HG02763 (cell line): ENCODE measurements around the gene G6PD.
A peak's percentile ranks its signal among the peaks of the same experiment; 100 is the strongest.
"Not testable (repeated sequence)": the region's sequence is repeated elsewhere in the genome, so short reads cannot be mapped to it uniquely, and the experiment has no call there.

ENCODE experiments used
- ATAC-seq: cut with Tn5 transposase; IDR thresholded peaks from one replicate; pipeline ENCODE4 v1.9.1; 2021; ENCODE audit warnings: mild to moderate bottlenecking, moderate library complexity; ENCODE audit not compliant: unreplicated experiment

G6PD gene

DNA sequence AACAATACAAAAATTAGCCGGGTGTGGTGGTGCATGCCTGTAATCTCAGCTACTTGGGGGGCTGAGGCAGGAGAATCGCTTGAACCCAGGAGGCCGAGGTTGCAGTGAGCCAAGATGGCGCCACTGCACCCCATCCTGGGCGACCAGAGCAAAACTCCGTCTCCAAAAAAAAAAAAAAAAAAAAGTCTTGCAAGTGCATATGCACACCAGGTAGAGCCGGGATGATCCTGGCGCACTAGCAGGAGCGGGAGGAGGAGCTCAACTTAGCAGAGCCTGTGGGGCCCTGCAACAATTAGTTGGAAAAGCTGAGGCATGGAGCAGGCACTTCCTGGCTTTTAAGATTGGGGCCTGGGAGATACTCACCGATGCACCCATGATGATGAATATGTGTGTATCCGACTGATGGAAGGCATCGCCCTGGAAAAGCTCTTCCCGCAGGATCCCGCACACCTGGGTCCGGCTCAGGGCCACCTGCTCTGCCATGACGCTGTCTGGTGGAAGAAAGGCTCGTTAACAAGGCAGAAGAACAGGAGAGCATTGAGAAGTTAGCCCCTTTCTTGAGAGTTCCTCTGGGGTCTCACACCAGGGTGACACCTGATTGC is 872 bp downstream of the G6PD start:
- ATAC-seq = no peak

DNA sequence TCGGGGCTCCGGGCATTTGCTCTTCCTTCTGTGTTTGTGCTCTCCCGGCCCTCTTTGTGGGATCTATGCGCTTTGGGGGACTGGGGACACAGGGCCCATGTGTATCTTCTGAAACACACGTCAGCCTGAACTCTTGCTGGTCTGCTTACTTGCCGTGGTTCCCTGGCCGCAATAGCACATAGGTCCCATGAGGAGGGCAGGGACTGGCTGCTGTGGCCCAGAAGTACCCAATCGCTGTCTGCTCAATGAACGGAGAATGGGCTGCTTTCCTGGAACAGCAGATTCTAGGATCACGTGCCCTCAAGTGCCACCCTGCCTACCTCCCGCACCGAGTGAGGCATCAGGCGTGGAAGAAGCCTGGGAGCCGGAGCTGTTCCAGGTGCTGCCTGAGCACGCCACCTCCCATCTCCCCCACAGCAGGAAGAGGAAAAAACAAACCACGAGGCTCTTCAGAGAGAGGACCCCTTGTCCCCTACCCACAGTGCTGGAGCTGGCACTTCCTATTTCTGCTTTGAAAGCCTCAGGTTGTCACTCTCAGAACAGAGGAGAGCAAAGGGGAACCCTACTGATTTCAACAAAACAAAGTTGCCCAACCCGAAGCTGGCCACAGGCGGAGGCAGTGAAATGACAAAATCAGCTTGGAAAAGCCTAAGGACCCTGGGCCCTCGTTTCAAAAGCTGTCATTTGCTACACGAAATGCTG is 3.8 kb downstream of the G6PD start:
- no peak for ATAC-seq

DNA sequence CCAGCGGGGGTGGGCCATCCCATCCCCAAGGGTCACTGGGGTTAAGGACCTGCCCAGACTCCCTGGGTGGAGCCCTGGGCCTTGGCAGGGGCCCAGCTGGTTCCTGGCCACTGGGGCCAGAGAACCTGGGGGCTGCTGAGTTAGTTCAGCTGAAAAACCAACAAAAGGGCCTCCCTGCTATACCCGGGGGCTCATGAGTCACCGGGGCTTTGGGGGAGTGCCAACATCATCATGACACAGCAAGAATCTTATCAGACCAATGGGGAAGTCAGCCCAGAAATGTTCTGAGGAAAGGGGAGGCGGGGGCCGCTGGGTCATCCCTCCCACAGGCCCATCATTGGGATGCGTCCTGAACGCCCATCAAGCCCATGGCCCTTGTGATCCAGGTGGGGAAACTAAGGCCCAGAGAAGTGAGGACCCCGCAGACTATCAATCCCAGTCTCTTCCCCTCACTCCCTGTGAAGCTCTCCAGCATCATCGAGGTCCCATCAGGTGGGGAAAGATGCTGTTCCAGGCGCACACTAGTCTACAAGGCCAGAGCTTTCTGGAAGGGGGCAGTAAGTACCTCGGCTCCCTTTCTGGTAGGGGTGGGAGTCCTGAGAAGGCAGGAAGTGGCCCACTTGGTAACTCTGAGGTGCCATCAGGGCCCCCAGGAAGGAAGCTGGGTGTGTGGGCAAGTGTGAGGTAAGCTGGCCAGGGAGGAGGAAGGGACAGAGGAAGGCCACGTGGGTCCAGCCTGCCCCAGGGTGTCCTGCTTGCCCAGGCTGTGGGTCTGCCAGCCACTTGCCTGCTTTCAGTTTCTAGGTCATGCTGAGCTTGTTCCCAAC is 4.5 kb downstream of the G6PD start:
- no peak for ATAC-seq

DNA sequence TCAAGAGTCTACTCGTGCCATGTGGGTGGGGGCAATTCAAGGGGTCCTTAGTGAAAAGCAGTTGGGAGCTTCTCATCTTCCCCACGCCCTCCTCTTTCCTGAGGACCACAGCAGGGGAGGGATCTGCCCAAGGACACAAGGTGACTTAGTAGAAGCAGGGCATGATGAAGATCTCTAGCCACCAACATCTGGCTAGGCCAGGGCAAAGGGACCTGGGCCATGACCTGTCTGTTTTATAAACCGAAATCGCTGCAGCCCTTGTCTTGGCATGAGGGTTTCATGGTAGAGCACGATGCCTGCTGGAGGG is 5.1 kb downstream of the G6PD start:
- ATAC-seq = no peak

DNA sequence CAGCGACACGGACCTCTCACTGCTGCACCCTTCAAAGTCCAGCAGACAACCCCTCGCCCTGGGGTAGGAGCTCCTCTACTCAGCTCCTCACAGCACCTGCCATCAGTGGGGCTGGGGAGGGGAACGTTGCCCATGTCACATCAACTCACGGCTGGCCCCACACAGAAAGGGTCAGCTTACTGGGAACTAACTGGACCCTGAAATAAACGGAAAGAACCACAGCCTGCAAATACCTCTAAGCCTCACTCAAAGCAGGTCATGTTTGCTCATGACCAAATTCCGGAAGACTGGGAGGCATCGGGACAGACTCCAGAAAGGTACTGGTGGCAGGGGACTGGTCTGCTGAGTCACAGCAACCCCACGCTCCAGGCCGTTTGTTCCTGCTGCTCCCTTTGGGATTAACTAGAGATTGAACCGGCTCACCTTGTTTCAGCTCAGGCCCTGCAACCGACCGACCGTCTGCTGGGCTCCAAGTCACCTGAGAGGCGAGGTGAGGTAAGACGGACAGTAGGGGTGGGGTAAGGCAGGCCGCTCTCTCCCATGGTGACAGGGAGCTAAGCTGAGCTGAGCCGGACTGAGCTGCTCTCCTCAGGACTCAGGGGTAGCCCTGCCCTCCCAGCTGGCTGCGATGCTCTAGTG is 5.6 kb downstream of the G6PD start:
- ATAC-seq = no peak

DNA sequence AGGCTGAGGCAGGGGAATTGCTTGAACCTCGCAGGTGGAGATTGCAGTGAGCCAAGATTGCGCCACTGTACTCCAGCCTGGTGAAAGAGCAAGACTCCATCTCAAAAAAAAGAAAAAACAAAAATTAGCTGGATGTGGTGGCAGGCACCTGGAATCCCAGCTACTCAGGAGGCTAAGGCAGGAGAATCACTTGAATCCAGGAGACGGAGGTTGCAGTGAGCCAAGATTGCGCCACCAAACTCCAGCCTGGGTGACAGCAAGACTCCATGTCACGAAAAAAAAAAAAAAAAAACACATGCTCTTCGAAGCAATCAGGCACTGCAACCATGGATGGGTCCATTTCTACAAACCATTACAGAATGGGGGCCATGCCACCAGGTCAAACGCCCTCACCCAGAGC is 6.3 kb downstream of the G6PD start:
- not testable (repeated sequence) for ATAC-seq

DNA sequence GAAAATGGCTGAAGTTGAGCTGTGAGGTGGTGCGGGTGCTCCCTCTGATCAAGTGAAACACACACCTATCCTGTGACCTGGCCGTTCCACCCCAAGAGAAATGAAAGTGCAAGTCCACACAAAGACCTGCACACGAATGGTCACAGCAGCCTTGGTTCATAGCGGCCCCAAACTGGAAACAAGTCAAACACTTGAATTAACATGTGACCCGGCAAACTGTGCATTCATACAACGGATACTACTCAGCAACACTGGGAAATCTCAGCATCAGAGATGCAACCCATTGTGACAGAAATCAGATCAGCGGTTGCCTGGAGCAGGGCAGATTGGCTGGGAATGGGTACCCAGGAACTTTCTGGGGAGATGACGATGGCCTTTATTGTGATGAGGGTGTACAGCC is 7.6 kb downstream of the G6PD start:
- ATAC-seq = no peak

DNA sequence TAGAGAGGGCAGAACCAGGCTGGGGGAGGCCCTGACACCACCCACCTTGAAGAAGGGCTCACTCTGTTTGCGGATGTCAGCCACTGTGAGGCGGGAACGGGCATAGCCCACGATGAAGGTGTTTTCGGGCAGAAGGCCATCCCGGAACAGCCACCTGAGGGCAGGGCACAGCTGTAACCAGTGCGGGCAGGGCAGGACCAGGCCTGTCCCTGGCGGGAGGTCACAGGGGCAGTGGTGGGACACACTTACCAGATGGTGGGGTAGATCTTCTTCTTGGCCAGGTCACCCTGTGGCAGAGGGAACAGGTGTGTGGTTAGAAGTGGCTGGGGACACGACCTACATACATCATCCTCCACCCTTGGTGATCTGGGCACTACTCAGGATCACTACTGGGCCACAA is 10.8 kb downstream of the G6PD start:
- no peak for ATAC-seq

DNA sequence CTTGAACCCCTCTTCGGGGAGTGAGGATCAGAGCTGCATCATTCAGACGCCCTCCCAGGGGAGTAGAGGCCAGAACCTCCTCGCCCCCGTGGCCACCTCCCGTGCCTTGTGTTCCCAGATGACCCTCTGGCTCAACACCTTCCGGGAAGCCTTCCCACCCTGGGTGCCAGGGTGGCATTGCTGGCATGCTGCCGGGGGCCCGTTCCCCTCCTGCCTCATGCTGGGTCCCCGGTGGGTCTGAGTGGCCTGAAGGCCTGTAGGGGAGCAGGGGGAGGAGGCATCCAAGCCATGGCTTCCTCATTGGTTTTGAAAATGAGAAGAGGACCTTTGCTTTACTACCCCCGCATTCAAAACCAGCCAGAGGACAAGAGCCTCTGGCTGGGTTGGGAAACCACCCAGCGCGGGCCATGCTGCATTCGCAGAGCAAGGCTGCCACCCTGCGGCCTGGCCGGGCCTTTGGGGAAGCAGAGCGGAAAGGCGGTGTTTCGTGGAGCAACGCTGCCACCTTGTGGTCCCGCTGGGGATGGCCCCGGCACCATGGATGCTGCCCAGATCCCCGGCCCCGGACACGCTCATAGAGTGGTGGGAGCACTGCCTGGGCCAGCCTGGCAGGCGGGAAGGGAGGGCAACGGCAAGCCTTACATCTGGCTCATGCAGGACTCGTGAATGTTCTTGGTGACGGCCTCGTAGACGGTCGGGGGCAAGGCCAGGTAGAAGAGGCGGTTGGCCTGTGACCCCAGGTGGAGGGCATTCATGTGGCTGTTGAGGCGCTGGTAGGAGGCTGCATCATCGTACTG is 11.9 kb downstream of the G6PD start:
- peak; percentile 83 for ATAC-seq

DNA sequence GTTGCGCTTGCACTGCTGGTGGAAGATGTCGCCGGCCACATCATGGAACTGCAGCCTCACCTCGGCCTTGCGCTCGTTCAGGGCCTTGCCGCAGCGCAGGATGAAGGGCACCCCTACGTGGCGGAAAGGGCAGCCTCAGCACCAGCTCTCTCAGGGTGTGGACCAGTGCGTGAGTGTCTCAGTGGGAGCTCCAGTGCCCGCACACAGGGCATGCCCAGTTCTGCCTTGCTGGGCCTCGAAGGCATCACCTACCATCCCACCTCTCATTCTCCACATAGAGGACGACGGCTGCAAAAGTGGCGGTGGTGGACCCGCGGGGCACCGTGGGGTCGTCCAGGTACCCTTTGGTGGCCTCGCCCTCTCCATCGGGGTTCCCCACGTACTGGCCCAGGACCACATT is 14.0 kb downstream of the G6PD start:
- no peak for ATAC-seq

DNA sequence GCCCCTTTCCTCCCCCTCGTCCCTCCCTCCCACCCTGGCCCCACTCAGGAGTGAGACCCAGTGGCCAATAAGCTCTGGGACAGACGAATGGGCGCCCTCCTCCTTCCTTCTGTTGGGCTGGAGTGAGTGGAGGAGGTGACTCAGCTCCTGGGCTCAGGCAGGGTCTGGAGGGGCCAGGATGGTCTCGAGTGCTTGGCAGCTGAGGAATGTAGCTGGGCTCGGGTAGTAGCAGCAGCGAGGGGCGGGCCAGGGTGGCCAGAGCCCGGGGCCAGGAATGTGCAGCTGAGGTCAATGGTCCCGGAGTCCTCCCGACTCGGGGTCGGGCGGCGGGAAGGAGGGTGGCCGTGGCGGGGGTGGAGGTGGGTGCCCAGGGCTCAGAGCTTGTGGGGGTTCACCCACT is 15.0 kb downstream of the G6PD start:
- ATAC-seq = no peak

DNA sequence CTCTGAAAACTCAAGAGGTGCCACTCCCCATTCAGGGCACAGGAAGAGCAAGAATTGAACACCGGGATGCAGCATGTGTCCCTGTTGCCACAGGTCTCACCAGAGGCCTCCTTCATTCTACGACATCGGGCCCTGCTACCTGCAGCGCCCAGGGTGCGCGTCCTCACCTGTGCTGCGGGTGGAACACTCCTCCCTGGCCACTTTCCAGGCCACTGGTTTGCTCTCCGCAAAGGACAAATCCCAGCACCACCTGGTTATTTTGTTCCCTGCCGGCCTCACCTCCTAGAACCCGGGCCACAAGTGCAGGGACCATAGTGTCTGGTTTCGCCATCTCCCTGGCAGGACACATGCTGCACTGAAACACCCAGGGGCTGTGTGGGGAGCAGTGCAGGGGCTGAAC is 16.4 kb downstream of the G6PD start:
- no peak for ATAC-seq

DNA sequence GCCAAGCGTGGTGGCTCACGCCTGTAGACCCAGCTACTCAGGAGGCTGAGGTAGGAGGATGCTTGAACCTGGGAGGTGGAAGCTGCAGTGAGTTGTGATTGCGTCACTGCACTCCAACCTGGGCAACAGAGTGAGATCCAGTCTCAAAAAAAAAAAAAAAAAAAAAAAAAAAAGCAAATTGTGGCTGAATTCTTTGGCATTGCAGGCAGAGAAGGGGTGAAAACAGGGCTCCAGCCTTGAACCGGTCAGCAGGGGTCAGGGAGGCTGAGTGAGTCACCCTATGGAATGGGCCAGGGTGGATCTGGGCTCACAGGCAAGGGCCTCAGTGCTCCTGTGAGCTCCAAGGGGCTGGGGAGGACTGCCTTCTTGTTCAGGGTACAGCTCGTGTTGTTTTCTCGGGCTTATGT is 17.4 kb downstream of the G6PD start:
- no peak for ATAC-seq

DNA sequence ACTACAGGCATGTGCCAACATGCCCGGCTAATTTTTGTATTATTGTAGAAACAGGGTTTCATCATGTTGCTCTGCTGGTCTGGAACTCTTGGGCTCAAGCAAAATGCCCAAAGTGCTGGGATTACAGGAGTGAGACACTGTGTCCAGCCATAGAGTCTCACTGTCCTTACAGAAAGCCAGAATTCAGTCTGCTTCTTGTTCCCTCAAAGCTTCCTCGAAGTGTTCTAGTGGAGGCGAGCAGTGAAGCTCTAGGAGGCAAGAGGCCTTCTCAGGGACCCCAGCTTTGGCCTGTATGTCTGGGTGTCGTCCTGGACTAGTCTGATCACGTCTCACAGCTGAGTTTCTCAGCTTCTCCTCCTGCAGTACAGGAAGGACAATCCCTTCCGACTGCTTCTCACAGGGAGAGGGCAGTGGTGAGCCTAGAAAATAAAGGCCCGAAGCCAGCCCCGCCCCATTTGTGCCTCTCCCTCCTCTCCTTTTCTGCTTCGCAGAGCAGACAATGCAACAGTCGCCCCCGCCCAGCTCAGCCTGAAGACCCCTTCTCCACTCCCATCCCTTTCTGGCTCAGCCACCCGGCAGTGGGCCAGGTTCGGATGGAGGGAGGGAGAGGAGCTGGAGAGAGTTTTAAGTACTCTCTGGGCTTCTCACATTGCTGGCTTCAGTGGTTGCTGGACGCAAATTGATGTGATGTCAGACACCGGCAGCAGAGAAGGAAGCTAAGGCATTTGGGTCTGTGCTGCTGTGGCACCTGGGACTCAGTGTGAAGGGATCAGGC is 19.6 kb downstream of the G6PD start:
- ATAC-seq = no peak

DNA sequence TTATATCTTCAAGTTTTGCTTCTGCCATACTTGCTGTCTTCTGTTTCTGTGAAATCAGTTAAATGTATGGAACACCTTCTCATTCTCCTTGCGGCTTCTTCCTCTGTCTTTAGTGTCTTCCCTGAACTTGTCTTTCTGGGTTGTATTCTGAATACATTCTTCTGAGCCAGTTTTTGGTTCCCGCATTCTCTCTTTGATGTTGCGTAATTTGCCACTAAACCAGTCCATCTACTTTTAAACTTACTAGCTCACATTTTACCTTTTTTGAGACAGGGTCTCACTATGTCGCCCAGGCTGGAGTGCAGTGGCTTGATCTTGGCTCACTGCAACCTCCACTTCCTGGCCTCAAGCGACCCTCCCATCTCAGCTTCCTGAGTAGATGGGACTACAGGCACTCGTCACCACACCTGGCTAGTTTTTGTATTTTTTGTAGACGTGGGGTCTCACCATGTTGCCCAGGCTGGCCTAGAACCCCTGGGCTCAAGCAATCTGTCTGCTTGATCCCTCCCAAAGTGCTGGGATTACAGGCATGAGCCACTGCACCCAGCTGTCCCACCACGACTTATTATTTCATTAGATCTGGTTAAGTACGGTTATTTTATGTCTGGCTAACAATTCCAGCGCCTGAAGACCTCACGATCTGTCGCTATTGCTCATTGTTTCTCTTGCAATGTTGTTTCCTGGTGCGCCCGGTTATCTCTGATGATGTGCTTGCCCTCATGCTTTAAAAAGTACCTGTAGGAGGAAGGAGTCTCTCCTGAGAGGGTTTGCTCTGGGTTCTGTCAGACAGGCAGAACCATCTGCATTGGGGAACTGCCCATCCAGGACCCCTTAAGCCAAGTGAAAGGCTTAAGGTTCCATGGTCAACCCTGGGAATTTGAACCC is 20.8 kb downstream of the G6PD start:
- no peak for ATAC-seq

DNA sequence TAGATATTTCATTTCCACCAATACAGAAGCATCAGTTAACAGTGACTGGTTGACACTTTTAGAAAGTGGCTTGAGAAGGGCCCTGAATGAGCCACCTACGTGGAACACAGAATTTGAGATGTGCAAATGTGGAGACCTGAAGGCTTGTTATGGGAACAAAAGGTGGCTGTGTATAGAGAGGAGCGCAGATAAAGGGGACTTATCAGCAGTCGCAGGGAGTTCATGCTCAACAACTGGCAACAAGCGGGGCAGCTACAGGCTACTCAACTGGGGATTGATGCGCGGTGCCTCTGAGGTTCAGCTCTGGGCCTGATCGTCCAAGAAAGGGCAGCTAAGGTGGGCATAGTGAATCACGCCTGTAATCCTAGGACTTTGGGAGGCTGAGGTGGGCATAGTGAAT is 27.3 kb downstream of the G6PD start:
- no peak for ATAC-seq

DNA sequence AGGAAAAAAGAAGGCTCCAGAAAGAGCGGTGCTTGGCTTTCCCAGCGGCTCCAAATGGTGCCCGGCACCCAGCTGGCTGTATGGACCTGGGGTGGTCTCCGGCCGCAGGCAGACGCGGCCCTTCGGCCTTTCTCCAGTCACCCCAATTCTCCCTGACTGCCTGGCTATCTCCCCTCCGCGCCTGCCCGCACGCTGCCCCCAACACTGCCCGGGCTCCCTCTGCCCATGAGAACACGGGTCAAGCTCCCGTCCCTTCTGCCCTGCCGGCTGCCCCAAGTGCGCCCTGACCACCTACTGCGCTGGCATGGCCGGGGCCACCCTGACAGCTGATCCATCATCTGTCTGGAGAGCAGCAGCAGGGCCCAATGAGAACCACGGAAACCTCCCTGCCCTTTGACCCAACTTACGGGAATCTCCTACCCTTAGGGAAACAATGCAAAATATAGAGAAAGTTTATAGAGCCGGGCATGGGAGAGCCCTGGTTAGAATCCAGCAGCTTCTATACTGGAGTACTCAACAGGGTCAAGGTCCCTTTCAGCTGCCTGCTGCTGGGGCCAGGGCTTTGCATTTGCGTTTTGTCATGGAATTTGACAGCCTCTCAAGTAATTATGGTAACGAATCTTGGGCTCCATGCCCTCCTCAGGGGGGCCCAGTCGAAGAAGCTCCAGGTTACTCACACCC is 29.4 kb downstream of the G6PD start:
- no peak for ATAC-seq

DNA sequence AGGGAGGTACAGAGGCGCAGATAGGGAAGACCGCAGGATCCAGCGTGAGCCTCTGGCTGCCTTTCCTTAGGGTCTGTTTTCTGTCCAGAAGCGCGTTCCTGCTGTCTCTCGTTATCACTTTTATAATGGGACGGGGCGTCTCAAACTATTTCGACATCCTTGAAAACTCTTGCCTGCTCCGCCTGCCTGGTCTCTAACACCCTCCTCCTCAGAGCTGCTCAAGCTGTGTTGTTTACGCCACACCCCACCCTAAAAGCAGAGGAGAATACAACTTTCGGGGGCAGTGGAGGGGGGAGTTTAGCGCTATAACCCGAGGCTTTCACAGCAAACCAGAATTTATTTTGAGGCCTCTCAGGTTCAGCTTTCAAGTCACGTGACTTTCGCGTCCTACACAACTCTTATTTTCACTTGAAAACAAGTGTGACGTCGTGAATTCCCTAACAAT is 30.0 kb downstream of the G6PD start:
- ATAC-seq = peak; percentile 14
